Keratinocyte (primary cell): ENCODE measurements around the gene SLC26A8. TPM values are rescaled to one million over a fixed set of nuclear protein-coding genes. Genes with fewer than 3 reads are reported as not detected.

Source experiments
- DNase-seq: peaks from one replicate; pipeline ENCODE4 v3.0.0-alpha.2; 2011; ENCODE audit warnings: low read depth, missing footprints, low spot score
- FAIRE-seq: peaks from 2 replicates; lab custom pipeline; 2011; peaks lifted over from hg19 to GRCh38; lab: Jason Lieb, UNC
- H2AFZ ChIP-seq: 2 replicates; pipeline ENCODE4 v1.6.0; 2012; ENCODE audit warnings: low read length, control low read depth, inconsistent platforms; ENCODE audit not compliant: control insufficient read depth
- H3K27ac ChIP-seq: 2 replicates; pipeline ENCODE4 v1.5.1; 2011; ENCODE audit warnings: low read length; ENCODE audit not compliant: control insufficient read depth, insufficient read depth
- H3K27me3 ChIP-seq: 3 replicates; pipeline ENCODE4 v1.6.0; 2011; ENCODE audit warnings: low read length; ENCODE audit not compliant: control insufficient read depth, insufficient read depth; ENCODE audit errors: extremely low read depth
- H3K36me3 ChIP-seq, 2 experiments: 2 replicates in 1 of 2; 3 replicates in 1 of 2; pipeline ENCODE4 v1.5.1; 2011; ENCODE audit warnings: low read length in 2 of 2, mild to moderate bottlenecking in 1 of 2; ENCODE audit not compliant: control insufficient read depth in 2 of 2, insufficient read depth in 2 of 2; ENCODE audit errors: extremely low read depth in 1 of 2
- H3K4me1 ChIP-seq: 3 replicates; pipeline ENCODE4 v1.5.1; 2011; ENCODE audit warnings: low read length; ENCODE audit not compliant: control insufficient read depth, insufficient read depth; ENCODE audit errors: extremely low read depth
- H3K4me2 ChIP-seq: 3 replicates; pipeline ENCODE4 v1.6.0; 2011; ENCODE audit warnings: low read depth, low read length; ENCODE audit not compliant: control insufficient read depth, insufficient read depth; ENCODE audit errors: extremely low read depth
- H3K4me3 ChIP-seq, 3 experiments: fragments of 200-600 bp in 1 of 3; sonication (generic) in 1 of 3; 2 replicates in 2 of 3; 3 replicates in 1 of 3; pipeline ENCODE4 v1.5.1; 2011 to 2016; ENCODE audit warnings: low read length in 3 of 3, mild to moderate bottlenecking in 3 of 3, control low read depth in 2 of 3, inconsistent platforms in 1 of 3, low read depth in 1 of 3, mixed read lengths in 1 of 3, mixed run types in 1 of 3, moderate library complexity in 1 of 3; ENCODE audit not compliant: control insufficient read depth in 2 of 3, insufficient read depth in 2 of 3; ENCODE audit errors: extremely low read depth in 1 of 3
- H3K79me2 ChIP-seq: 2 replicates; pipeline ENCODE4 v1.6.0; 2012; ENCODE audit warnings: low read length; ENCODE audit not compliant: control insufficient read depth, insufficient read depth
- H3K9ac ChIP-seq: 3 replicates; pipeline ENCODE4 v1.6.0; 2011; ENCODE audit warnings: low read length; ENCODE audit not compliant: control insufficient read depth, insufficient read depth; ENCODE audit errors: extremely low read depth
- H3K9me1 ChIP-seq: 3 replicates; pipeline ENCODE4 v1.6.0; 2011; ENCODE audit warnings: low read length; ENCODE audit not compliant: control insufficient read depth, insufficient read depth; ENCODE audit errors: extremely low read depth
- H3K9me3 ChIP-seq: 2 replicates; pipeline ENCODE4 v1.5.1; 2012; ENCODE audit warnings: low read depth, low read length; ENCODE audit not compliant: control insufficient read depth
- H4K20me1 ChIP-seq: 3 replicates; pipeline ENCODE4 v1.6.0; 2011; ENCODE audit warnings: low read length; ENCODE audit not compliant: control insufficient read depth, insufficient read depth; ENCODE audit errors: extremely low read depth
- EZH2 ChIP-seq: IDR thresholded peaks from one replicate; pipeline ENCODE4 v1.6.1; 2012; ENCODE audit warnings: inconsistent platforms, mild to moderate bottlenecking, low read length, moderate library complexity
- dilution Hi-C: fragments of 300-500 bp; cut with MboI; formaldehyde crosslinking; loops from one replicate; pipeline ENCODE4 v1.7.0; 2020; ENCODE audit warnings: low sequenced_read_pairs; ENCODE audit not compliant: extremely low pct_ligation_motif_present
- polyA plus RNA-seq, 5 experiments: library from polyadenylated mRNA; depleted of rRNA in 3 of 5; stranded (reverse) in 3 of 5; stranded (forward) in 1 of 5; unstranded in 1 of 5; fragments of >200 nt; gene quantifications; 1 replicate in 1 of 5; 2 replicates in 3 of 5; 3 replicates in 1 of 5; pipeline versions ENCODE4 v1.2.1 to v1.2.3, GENCODE V29; 2011 to 2012; ENCODE audit warnings: missing spikeins in 2 of 5, low read depth in 1 of 5, low replicate concordance in 1 of 5
- TF ChIP-seq, protein P1 (sequence below), 3 experiments: IDR thresholded peaks in 1 of 3; conservative IDR thresholded peaks in 1 of 3; optimal IDR thresholded peaks in 1 of 3; 2 replicates in 2 of 3; 3 replicates in 1 of 3; pipeline versions ENCODE3 to v1.5.1; 2011; ENCODE audit warnings: low read length in 3 of 3, mild to moderate bottlenecking in 3 of 3, moderate library complexity in 2 of 3, control low read depth in 1 of 3, inconsistent platforms in 1 of 3; ENCODE audit not compliant: insufficient read depth in 2 of 3; ENCODE audit errors: extremely low read depth in 1 of 3

Gene SLC26A8
- polyA plus RNA-seq, 1 donor (not counting 4 experiments of a cell fraction or from before 2014, with no cell fraction given) = 0.18 TPM

DNA sequence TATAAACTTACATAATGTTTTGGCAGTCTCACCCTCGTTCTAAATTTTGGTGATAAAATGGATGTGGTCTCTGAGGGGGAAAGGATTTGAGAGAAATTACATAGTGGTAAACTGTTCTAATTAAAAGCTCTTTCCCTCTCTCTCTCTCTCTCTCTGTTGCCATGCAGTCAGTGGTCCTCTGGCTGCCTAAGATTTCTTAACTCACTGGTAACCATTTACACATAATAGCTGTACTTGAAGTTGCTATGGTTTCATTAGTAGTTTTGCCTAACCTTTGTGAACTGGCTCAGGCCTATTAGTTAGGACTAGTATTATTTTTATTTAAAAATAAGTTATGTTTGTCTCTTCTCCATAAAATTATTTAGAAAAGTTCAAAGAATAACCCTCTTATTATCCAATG, 45.1 kb upstream of the SLC26A8 start:
- no peaks in the 10 kb centered on the region for H3K27me3 ChIP-seq
- H3K36me3 ChIP-seq = peaks cover 2 to 4% of the 10 kb centered on the region in 2 experiments
- no peaks in the 10 kb centered on the region for H3K9me3 ChIP-seq
- no peak overlapping the region for H3K4me3 ChIP-seq
- dilution Hi-C loops = no loop called here
- FAIRE-seq (no peak), DNase-seq (no peak)
- no peaks in the 10 kb centered on the region for H3K9me1 ChIP-seq
- H3K9ac ChIP-seq = no peak overlapping the region
- no peak overlapping the region for H3K4me2 ChIP-seq
- no peak overlapping the region for H2AFZ ChIP-seq
- no peak for TF ChIP-seq EZH2
- TF ChIP-seq, protein P1, sequence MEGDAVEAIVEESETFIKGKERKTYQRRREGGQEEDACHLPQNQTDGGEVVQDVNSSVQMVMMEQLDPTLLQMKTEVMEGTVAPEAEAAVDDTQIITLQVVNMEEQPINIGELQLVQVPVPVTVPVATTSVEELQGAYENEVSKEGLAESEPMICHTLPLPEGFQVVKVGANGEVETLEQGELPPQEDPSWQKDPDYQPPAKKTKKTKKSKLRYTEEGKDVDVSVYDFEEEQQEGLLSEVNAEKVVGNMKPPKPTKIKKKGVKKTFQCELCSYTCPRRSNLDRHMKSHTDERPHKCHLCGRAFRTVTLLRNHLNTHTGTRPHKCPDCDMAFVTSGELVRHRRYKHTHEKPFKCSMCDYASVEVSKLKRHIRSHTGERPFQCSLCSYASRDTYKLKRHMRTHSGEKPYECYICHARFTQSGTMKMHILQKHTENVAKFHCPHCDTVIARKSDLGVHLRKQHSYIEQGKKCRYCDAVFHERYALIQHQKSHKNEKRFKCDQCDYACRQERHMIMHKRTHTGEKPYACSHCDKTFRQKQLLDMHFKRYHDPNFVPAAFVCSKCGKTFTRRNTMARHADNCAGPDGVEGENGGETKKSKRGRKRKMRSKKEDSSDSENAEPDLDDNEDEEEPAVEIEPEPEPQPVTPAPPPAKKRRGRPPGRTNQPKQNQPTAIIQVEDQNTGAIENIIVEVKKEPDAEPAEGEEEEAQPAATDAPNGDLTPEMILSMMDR (optimal IDR thresholded peaks at IDR 0.05 in 1 of 3, IDR thresholded peaks at IDR 0.05 in 1 of 3, conservative IDR thresholded peaks at IDR 0.05 in 1 of 3; ENCODE audit: extremely low read depth in 1 of 3, insufficient read depth in 2 of 3, low read length in 3 of 3) = no peak
- no peak overlapping the region for H3K27ac ChIP-seq
- H3K79me2 ChIP-seq = peaks cover 71% of the 10 kb centered on the region
- no peaks in the 10 kb centered on the region for H4K20me1 ChIP-seq
- H3K4me1 ChIP-seq = peaks cover 4% of the 10 kb centered on the region

DNA sequence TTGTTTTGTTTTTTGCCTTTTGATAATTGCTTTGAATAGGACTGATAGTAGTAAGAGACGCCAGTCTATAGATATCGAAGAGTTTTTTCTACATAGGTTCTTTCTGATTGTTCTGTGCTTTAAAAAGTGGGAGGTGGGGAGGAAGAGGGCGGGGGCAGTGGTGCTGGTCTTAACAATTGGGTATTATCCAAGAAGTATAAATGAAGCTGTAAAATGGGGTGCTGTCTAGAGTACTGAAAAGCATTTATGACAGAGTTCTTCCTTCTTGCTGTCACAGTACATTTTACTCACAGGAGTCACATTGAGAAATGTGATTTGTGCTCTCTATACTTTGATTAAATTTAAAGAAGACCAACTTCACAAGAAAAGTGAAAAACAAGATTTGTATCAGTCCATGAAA, 44.1 kb upstream of the SLC26A8 start:
- Histone ChIP-seq H3K79me2 (peaks cover 77% of the 10 kb centered on the region), H3K9me1 (no peaks in the 10 kb centered on the region), H4K20me1 (no peaks in the 10 kb centered on the region), H3K27ac (no peak overlapping the region), H3K36me3 (peaks cover under 1 to 3% of the 10 kb centered on the region in 2 experiments), H3K4me1 (peaks cover 4% of the 10 kb centered on the region), H3K27me3 (no peaks in the 10 kb centered on the region), H2AFZ (no peak overlapping the region), H3K9ac (no peak overlapping the region), H3K4me3 (no peak overlapping the region), H3K4me2 (no peak overlapping the region), H3K9me3 (no peaks in the 10 kb centered on the region)
- DNase-seq = no peak
- TF ChIP-seq, protein P1 (optimal IDR thresholded peaks at IDR 0.05 in 1 of 3, IDR thresholded peaks at IDR 0.05 in 1 of 3, conservative IDR thresholded peaks at IDR 0.05 in 1 of 3; ENCODE audit: extremely low read depth in 1 of 3, insufficient read depth in 2 of 3, low read length in 3 of 3) = no peak
- TF ChIP-seq EZH2 = no peak
- dilution Hi-C loops = no loop called here
- FAIRE-seq = no peak
